LNCaP clone FGC (cell line): Measurements from ENCODE around the gene JAKMIP3.

Experiments
- DNase-seq: peaks from one replicate; pipeline ENCODE4 v3.0.0-alpha.2; 2011; ENCODE audit warnings: low read depth
- H3K4me3 ChIP-seq: 2 replicates; pipeline ENCODE4 v1.5.1; 2011; ENCODE audit warnings: mild to moderate bottlenecking, low read depth, low read length, control low read depth
- TF ChIP-seq, protein P1 (sequence below): IDR thresholded peaks from 2 replicates; pipeline ENCODE4 v1.5.1; 2012; ENCODE audit warnings: mild to moderate bottlenecking; ENCODE audit not compliant: control insufficient read depth, insufficient read depth; ENCODE audit errors: extremely low read depth

Gene JAKMIP3

DNA sequence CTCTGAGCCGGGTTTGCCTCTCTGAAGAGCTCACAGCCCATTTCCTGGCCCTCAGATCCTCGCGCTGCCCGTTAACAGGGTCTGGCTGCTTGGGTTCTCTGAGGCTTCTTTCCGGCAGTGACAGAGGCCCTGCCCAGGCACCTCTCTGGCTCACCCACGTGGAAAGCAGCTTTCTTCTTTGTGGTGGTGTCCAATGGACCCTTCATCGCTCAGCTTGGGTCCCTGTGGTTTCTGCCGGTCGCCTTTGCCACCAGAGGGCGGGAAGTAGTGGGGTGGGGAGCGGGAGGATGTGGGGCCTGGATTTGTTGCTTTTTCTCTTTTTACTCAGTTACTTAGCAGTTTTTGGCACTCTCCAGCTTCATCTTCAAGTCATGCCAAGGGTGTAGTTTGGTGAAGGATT lies 15.6 kb upstream of the JAKMIP3 start:
- TF ChIP-seq, protein P1, sequence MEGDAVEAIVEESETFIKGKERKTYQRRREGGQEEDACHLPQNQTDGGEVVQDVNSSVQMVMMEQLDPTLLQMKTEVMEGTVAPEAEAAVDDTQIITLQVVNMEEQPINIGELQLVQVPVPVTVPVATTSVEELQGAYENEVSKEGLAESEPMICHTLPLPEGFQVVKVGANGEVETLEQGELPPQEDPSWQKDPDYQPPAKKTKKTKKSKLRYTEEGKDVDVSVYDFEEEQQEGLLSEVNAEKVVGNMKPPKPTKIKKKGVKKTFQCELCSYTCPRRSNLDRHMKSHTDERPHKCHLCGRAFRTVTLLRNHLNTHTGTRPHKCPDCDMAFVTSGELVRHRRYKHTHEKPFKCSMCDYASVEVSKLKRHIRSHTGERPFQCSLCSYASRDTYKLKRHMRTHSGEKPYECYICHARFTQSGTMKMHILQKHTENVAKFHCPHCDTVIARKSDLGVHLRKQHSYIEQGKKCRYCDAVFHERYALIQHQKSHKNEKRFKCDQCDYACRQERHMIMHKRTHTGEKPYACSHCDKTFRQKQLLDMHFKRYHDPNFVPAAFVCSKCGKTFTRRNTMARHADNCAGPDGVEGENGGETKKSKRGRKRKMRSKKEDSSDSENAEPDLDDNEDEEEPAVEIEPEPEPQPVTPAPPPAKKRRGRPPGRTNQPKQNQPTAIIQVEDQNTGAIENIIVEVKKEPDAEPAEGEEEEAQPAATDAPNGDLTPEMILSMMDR, result no peak
- DNase-seq, result no peak
- no peak overlapping the region for H3K4me3 ChIP-seq

DNA sequence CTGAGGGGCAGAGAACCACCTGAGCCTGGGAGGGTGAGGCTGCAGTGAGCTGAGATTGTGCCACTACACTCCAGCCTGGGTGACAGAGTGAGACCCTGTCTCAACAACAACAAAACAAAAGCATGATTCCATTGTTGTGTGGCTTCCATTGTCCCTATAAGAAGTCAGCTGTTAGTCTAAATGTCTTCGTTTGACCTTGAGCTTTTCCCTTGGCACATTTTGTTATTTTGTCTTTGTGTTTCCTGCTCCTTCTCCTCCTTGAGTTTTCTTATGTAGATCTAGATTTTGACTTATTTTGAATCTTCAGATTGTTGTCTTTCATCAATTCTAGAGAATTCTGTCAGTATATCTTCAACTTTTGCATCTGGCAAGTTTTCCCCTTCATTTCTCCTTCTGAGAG lies 13.6 kb upstream of the JAKMIP3 start:
- H3K4me3 ChIP-seq, result no peak overlapping the region
- TF ChIP-seq, protein P1, result no peak
- no peak for DNase-seq

DNA sequence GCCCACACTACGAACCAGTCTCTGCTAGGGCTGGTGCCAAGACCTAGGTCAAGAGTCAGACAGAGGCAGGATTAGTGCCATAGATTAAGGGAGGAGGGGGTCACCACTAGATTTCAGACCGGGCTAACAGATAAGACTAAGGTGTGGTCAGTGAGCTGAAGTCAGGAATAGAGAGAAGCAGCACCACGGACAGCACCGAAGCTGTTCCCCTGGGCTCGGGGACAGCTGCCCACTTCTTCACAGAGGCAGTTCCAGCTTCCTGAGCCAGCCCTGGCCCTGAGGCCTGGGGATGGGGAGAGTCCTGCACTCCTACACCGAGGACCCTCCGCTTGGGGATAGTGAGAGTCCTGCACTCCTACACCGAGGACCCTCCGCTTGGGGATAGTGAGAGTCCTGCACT lies 11.2 kb upstream of the JAKMIP3 start:
- TF ChIP-seq, protein P1, result no peak
- H3K4me3 ChIP-seq, result no peak overlapping the region
- DNase-seq, result no peak

DNA sequence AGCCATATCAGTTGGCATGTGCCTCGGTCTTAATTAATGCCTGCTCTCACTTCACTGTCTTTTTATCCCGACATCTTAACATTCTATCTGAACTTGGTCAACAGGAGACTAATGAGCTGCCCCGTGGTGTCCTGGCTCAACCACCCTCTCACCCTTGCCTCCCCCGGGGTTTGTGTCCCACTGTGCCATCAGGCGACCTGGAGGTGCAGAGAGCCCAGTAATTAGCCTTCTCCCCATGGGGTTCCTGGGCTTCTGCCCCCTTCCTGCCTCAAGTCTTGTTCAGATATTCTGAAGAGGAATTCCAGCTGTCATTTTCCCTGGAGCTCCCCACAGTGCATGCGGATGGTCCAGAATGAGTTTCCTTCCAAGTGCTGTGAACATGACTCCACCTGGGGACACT lies 10.1 kb upstream of the JAKMIP3 start:
- no peak for DNase-seq
- no peak overlapping the region for H3K4me3 ChIP-seq
- TF ChIP-seq, protein P1, result no peak

DNA sequence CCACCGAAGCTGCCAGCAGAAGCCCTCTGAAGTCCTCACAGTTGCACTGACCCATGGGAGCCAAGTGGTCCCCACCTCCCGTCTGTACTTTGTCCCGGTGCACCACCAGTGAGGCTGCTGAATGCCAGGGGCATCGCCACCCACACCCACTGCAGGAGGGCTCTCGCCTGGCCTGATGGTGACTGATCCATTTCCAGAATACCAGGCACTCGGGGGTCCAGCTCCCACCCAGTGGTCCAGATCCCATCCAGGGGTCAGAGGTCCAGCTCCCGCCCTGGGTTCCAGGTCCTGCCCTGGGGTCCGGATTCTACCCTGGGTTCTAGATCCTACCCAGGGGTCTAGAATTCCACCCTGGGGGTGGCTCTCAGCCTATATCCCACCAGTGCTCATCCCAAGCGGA lies 9.1 kb upstream of the JAKMIP3 start:
- H3K4me3 ChIP-seq, result no peak overlapping the region
- DNase-seq, result no peak
- TF ChIP-seq, protein P1, result no peak

DNA sequence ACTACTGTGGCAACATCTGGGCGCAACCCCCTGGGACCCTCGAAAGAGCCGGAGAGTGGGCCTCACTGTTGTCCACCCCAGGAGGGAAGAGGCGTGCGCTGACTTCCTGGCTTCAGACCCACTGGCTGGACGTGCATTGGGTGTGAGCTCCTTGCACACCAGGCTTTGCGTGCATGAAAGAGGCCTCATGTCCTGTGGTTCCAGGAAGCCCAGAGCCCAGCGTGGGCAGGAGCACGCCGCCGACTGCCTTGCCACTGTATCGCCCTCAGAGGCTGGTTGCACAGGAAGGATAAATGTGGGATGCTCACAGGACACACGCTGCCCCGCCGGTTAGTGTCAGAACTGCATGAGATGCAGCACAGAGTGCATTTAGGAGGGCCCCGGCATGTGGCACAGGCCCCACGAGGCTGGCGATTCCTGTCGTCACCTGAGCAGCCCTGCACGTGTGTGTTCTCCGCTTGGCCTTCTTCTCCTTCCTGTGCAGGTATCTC lies 8.5 kb upstream of the JAKMIP3 start:
- H3K4me3 ChIP-seq, result no peak overlapping the region
- TF ChIP-seq, protein P1, result no peak
- DNase-seq, result no peak

DNA sequence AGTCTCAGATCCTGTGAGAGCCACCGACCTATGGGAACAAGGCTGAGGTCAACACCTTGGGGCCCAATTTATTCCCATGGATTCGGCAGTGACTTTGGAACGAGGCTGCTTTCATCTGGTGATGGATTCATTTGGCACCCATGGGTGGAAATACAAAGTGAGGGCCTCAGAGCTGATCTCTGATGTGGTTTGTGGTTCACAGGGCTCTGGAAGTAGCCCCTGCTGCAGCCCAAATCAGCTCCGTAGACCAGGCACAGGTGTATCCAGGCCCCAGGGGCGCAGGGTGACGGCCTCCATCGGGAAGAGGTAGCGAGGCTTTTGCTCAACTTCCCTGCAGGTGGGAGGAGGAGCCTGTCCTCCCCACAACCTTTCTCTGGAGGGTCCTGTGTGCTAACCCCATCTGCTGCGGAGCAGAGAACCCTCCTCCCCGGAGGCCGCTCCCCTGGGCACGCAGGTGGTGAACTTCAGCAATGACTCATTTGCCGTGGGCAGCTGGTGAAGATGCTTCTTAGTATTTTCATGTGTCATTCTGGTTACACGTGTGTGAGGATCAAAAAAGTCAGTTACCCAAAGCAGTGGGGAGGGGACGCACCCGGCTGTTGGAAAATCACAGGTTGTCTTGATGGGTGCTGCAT lies 7.5 kb upstream of the JAKMIP3 start:
- H3K4me3 ChIP-seq, result no peak overlapping the region
- no peak for DNase-seq
- TF ChIP-seq, protein P1, result no peak
